Lower leg skin (tissue), 3 donors: ENCODE results near the gene SCRG1.

ENCODE experiments used
- CTCF ChIP-seq, 3 donors: fragments of 450-650 bp; IDR thresholded peaks; one replicate each; pipeline ENCODE4 v1.5.1; 2016; ENCODE audit warnings: antibody characterized with exemption in 3 of 3, mild to moderate bottlenecking in 3 of 3, moderate library complexity in 2 of 3
- POLR2A ChIP-seq, 2 donors: fragments of 450-650 bp; IDR thresholded peaks; one replicate each; pipeline ENCODE4 v1.6.1; 2016 to 2017; ENCODE audit warnings: antibody characterized with exemption in 2 of 2, mild to moderate bottlenecking in 1 of 2, moderate library complexity in 1 of 2

DNA sequence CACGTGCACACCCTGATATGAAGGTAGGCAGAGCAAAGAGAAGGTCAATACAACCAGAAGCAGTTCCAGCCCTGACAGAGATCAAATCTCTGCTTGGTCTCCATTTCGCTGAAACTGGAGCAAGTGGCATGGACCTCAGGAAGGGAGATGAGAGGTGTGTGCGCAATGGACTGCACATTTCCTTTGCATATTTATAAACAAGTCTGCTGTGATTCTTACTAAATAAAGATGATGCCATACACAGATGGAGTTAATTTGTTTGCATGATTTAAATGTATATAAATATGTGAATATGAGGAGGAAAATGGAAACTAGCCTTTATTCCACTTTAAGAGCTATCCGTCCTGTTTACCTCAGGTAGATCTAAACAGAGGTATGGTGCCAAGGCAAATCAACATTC lies 2.1 kb upstream of the SCRG1 start:
- no peak for TF ChIP-seq CTCF (IDR thresholded peaks at IDR 0.05)
- no peak for TF ChIP-seq POLR2A (IDR thresholded peaks at IDR 0.05)
